HUES48 (cell line): ENCODE results near the gene ARHGAP25.

Source experiments
- H3K27ac ChIP-seq: one replicate; pipeline ENCODE4 v1.7.0; 2013; ENCODE audit warnings: low read depth, low read length, inconsistent platforms
- H3K27me3 ChIP-seq: 2 replicates; pipeline ENCODE4 v1.6.1; 2013; ENCODE audit warnings: mild to moderate bottlenecking, low read length; ENCODE audit not compliant: control insufficient read depth, insufficient read depth
- H3K36me3 ChIP-seq: 2 replicates; pipeline ENCODE4 v1.6.1; 2013; ENCODE audit warnings: low read length; ENCODE audit not compliant: control insufficient read depth, insufficient read depth
- H3K4me1 ChIP-seq: 2 replicates; pipeline ENCODE4 v1.6.1; 2013; ENCODE audit warnings: mild to moderate bottlenecking, low read length; ENCODE audit not compliant: control insufficient read depth, insufficient read depth
- H3K4me3 ChIP-seq: 2 replicates; pipeline ENCODE4 v1.5.1; 2013; ENCODE audit warnings: mild to moderate bottlenecking, low read depth, low read length
- H3K9ac ChIP-seq: 2 replicates; pipeline ENCODE4 v1.6.1; 2013; ENCODE audit warnings: mild to moderate bottlenecking, low read depth, low read length, moderate library complexity
- H3K9me3 ChIP-seq: 2 replicates; pipeline ENCODE4 v1.6.1; 2013; ENCODE audit warnings: low read length; ENCODE audit not compliant: control insufficient read depth, insufficient read depth

The ARHGAP25 gene

GRCh38 chr2:68834737-68835376 lies 100.2 kb downstream of the ARHGAP25 start:
- H3K9ac ChIP-seq = no peak overlapping the region
- H3K9me3 ChIP-seq = no peaks in the 10 kb centered on the region
- no peak overlapping the region for H3K27ac ChIP-seq
- H3K27me3 ChIP-seq = no peaks in the 10 kb centered on the region
- no peaks in the 10 kb centered on the region for H3K4me1 ChIP-seq
- H3K4me3 ChIP-seq = no peak overlapping the region
- H3K36me3 ChIP-seq = no peaks in the 10 kb centered on the region

GRCh38 chr2:68835621-68836020 lies 101.0 kb downstream of the ARHGAP25 start:
- Histone ChIP-seq H3K4me1 (no peaks in the 10 kb centered on the region), H3K27me3 (no peaks in the 10 kb centered on the region), H3K4me3 (no peak overlapping the region), H3K9ac (no peak overlapping the region), H3K27ac (no peak overlapping the region), H3K9me3 (no peaks in the 10 kb centered on the region; the same call in 1 of the 2 replicates), H3K36me3 (no peaks in the 10 kb centered on the region)

GRCh38 chr2:68837164-68837860 lies 102.7 kb downstream of the ARHGAP25 start:
- no peak overlapping the region for H3K27ac ChIP-seq
- no peak overlapping the region for H3K9ac ChIP-seq
- H3K4me1 ChIP-seq = no peaks in the 10 kb centered on the region

DNA sequence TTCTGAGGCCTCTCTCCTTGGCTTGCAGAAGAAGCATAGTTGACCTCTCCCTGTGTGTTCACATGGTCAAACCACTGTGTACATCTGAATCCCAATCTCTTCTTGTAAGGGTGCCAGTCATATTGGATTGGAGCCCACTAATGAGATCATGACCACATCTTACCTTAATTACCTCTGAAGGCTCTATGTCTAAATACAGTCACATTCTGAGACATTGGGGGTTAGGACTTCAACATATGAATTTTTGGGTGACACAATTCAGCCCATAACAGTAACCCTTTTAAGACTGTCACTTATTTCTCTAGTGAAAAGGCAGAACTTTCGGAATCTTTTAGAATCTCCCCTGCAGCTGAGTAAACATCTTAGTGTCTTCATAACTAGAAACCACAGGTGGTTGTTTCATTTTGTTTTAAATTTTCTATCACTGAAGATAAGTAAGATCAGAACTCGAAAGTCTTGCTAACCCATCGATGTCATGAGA lies 103.3 kb downstream of the ARHGAP25 start:
- H3K27ac ChIP-seq = no peak overlapping the region
- no peaks in the 10 kb centered on the region for H3K4me1 ChIP-seq
- H3K4me3 ChIP-seq = no peak overlapping the region
- H3K9ac ChIP-seq = no peak overlapping the region
- no peaks in the 10 kb centered on the region for H3K36me3 ChIP-seq
- no peaks in the 10 kb centered on the region; the same call in 1 of the 2 replicates for H3K9me3 ChIP-seq
- no peaks in the 10 kb centered on the region for H3K27me3 ChIP-seq

More at GRCh38 chr2:68837164-68837860, 102.7 kb downstream of the ARHGAP25 start:
- H3K4me3 ChIP-seq = no peak overlapping the region
- no peaks in the 10 kb centered on the region for H3K36me3 ChIP-seq
- no peaks in the 10 kb centered on the region; the same call in 1 of the 2 replicates for H3K9me3 ChIP-seq
- no peaks in the 10 kb centered on the region for H3K27me3 ChIP-seq

GRCh38 chr2:68838641-68839040 lies 104.0 kb downstream of the ARHGAP25 start:
- Histone ChIP-seq H3K4me3 (no peak overlapping the region), H3K27ac (no peak overlapping the region), H3K36me3 (no peaks in the 10 kb centered on the region), H3K9me3 (no peaks in the 10 kb centered on the region; the same call in 1 of the 2 replicates), H3K27me3 (no peaks in the 10 kb centered on the region), H3K4me1 (no peaks in the 10 kb centered on the region), H3K9ac (no peak overlapping the region)

DNA sequence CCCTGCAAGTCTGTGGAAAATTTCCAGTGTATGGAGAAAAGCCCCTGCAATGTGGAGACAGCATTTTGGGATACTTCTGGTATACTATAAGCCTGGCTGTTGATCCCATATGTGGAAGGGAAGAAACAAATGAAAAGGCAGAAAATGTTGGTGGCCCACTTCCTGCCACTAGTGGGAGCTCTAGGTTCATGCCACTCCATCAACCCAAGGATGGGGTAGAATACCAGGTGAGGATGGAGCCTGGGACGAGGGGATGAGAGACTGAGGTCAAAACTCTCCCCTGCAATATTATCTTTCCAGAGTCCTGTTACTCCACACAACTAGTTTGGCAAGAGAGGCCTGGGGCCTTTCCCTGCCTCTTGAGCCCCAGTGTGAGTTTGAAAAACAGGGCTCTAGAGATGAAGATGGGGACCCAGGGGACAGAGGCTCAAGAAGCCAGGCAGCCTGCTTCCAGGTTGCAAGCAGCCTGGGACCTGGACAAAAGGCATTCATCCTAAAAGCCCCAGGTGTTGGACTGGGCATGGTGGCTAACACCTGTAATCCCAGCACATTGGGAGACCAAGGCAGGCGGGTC lies 104.7 kb downstream of the ARHGAP25 start:
- Histone ChIP-seq H3K4me1 (no peaks in the 10 kb centered on the region), H3K27me3 (no peaks in the 10 kb centered on the region), H3K36me3 (no peaks in the 10 kb centered on the region), H3K27ac (no peak overlapping the region), H3K9me3 (no peaks in the 10 kb centered on the region; the same call in 1 of the 2 replicates), H3K9ac (no peak overlapping the region), H3K4me3 (no peak overlapping the region)

GRCh38 chr2:68845043-68845442 lies 110.4 kb downstream of the ARHGAP25 start:
- Histone ChIP-seq H3K27me3 (no peaks in the 10 kb centered on the region), H3K4me3 (no peak overlapping the region)

DNA sequence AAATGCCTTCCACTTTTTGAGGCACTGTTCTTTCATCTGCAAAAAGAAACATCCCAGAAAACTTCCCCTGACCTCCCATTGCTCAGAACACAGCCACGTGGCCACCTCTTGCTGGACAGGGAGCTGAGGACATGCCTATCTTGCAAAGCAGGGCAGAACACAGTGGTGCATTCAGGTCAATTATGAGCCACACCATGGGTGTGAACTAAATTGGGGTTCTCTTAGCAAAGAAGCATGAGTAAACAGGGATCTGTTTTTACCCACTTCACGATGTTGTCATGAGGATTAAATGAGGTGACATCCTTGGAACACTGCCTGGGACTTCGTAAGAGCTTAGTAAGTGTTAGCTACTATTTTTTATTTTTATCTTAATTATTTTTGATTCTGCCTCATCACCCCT lies 111.5 kb downstream of the ARHGAP25 start:
- Histone ChIP-seq H3K4me3 (no peak overlapping the region), H3K27me3 (no peaks in the 10 kb centered on the region), H3K36me3 (no peaks in the 10 kb centered on the region), H3K9ac (no peak overlapping the region), H3K27ac (no peak overlapping the region), H3K9me3 (no peaks in the 10 kb centered on the region), H3K4me1 (no peaks in the 10 kb centered on the region)

More at GRCh38 chr2:68845043-68845442, 110.4 kb downstream of the ARHGAP25 start:
- H3K36me3 ChIP-seq = no peaks in the 10 kb centered on the region
- H3K27ac ChIP-seq = no peak overlapping the region
- H3K9me3 ChIP-seq = no peaks in the 10 kb centered on the region; the same call in 1 of the 2 replicates
- no peaks in the 10 kb centered on the region for H3K4me1 ChIP-seq
- no peak overlapping the region for H3K9ac ChIP-seq

DNA sequence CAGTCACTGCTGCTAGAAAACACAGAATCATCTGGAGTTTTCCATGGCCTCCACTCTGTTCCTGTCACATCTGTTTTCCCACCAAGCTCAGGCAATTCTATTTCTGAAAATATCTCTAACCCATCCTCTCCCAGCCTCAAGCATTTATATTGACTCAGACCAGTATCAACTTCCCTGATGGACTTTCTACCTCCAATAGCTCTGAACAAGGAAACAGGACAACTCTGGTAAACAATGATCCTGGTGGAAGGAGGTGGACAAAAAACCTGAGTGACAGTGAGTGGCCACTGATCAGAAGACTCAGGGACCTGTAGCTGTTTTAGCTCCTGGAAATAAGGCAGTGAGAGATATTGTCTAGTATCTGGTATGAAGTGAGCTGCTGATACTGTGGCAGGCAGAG lies 113.1 kb downstream of the ARHGAP25 start:
- no peak overlapping the region for H3K4me3 ChIP-seq
- H3K9ac ChIP-seq = no peak overlapping the region
- H3K36me3 ChIP-seq = no peaks in the 10 kb centered on the region
- H3K27ac ChIP-seq = no peak overlapping the region
- H3K27me3 ChIP-seq = no peaks in the 10 kb centered on the region
- no peaks in the 10 kb centered on the region for H3K4me1 ChIP-seq
- H3K9me3 ChIP-seq = no peaks in the 10 kb centered on the region

DNA sequence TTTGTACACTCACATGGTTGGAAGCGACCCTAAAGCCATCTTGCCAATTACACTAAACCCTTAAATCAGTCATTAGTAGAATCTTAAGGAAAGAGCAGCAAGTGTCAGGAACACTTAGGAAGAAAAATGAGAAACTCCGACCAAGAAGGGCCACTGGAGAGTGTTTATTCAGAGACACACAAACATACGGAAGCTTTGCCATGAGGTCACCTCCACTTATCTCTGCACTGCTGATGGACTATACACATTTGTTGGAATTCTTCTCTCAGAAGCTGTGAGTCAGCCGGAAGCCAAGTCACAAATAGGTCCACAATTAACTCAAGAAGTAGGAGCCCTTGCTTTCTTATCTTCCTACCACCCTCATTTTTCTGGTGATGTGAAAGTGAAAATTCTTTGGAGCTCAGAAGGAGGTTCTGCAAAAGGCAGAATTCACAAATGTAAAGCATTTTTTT lies 115.0 kb downstream of the ARHGAP25 start:
- H3K36me3 ChIP-seq = no peaks in the 10 kb centered on the region
- H3K4me1 ChIP-seq = no peaks in the 10 kb centered on the region
- H3K27ac ChIP-seq = no peak overlapping the region
- H3K27me3 ChIP-seq = no peaks in the 10 kb centered on the region
- no peak overlapping the region for H3K4me3 ChIP-seq
- no peaks in the 10 kb centered on the region for H3K9me3 ChIP-seq
- H3K9ac ChIP-seq = no peak overlapping the region

DNA sequence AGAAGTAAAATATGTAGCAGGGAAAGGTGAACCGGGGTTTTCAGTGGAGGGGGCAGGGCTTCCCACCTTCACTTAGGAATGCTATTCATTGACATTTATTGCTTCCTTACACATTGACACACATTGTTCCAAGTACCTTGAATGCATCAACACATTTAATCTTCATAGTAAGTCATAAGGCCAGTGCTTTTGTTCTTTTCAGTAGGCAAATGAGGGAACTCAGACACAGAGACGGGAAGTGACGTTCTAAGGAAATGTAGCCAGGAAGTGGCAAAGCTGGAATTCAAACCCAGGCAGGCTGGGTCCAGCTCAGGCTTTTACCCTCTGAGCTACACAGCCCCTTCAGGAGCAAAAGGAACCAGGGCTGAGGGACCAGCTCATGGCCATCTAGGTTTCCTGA lies 115.9 kb downstream of the ARHGAP25 start:
- Histone ChIP-seq H3K9me3 (no peaks in the 10 kb centered on the region), H3K4me1 (no peaks in the 10 kb centered on the region), H3K9ac (no peak overlapping the region), H3K4me3 (no peak overlapping the region), H3K27me3 (no peaks in the 10 kb centered on the region), H3K27ac (no peak overlapping the region), H3K36me3 (no peaks in the 10 kb centered on the region)
